Hematopoietic multipotent progenitor cell treated with erythropoietin and hydrocortisone succinate and interleukin-3 and kit ligand, for 8 days (in vitro differentiated cells): ENCODE results near the gene TF.

ENCODE experiments used
- DNase-seq: peaks from one replicate; pipeline ENCODE4 v3.0.0-alpha.2; 2015

Gene TF

GRCh38 chr3:133838296-133838789, 92.2 kb downstream of the TF start:
- DNase-seq, result no peak

GRCh38 chr3:133838916-133839800, 93.0 kb downstream of the TF start:
- no peak for DNase-seq

GRCh38 chr3:133840055-133840737, 94.0 kb downstream of the TF start:
- no peak for DNase-seq

- DNase-seq, result no peak
Observed at GRCh38 chr3:133840767-133841166, 94.6 kb downstream of the TF start.

- no peak for DNase-seq
Observed at GRCh38 chr3:133841196-133841595, 95.0 kb downstream of the TF start.

- no peak for DNase-seq
Observed at GRCh38 chr3:133842158-133842557, 96.0 kb downstream of the TF start.

GRCh38 chr3:133843634-133844033, 97.4 kb downstream of the TF start:
- no peak for DNase-seq

GRCh38 chr3:133845127-133845526, 98.9 kb downstream of the TF start:
- no peak for DNase-seq
